ENCODE measurements around the gene DUS2.

The DUS2 gene

DNA sequence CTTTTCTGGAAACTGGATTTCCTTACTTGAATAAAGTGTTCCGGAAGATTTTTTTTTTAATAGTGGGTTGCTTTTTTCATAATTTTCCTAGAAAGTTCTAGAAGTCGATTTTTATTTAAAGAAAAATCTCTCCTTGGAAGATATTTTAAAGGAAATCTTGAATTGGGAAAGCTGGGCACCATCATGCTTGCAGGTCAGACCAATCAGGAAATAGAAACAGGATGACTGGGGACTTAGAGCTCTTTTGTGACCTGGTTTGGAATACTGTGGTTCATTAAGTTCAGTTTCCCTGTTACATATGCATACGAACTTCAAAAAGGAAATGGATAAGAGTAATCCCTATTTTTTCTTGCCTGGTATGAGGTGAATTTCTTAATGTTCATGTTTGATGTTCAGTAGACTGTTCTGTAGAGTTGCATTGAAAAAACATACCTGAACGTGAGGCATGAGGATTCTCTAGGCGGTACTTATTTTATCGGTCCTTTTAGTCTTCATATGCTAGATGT, 63.3 kb downstream of the DUS2 start:
- H3K4me3 ChIP-seq (ENCODE audit: low read depth, low read length) = peak overlapping the region; percentile 85
- in situ Hi-C loops (cut with HindIII; ENCODE audit: low sequenced_read_pairs) = no loop called here
- peak; percentile 57 for DNase-seq (ENCODE audit: low read depth, low spot score)
- TF ChIP-seq, protein P1, sequence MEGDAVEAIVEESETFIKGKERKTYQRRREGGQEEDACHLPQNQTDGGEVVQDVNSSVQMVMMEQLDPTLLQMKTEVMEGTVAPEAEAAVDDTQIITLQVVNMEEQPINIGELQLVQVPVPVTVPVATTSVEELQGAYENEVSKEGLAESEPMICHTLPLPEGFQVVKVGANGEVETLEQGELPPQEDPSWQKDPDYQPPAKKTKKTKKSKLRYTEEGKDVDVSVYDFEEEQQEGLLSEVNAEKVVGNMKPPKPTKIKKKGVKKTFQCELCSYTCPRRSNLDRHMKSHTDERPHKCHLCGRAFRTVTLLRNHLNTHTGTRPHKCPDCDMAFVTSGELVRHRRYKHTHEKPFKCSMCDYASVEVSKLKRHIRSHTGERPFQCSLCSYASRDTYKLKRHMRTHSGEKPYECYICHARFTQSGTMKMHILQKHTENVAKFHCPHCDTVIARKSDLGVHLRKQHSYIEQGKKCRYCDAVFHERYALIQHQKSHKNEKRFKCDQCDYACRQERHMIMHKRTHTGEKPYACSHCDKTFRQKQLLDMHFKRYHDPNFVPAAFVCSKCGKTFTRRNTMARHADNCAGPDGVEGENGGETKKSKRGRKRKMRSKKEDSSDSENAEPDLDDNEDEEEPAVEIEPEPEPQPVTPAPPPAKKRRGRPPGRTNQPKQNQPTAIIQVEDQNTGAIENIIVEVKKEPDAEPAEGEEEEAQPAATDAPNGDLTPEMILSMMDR (IDR thresholded peaks at IDR 0.05; ENCODE audit: low read depth, low read length) = no peak

DNA sequence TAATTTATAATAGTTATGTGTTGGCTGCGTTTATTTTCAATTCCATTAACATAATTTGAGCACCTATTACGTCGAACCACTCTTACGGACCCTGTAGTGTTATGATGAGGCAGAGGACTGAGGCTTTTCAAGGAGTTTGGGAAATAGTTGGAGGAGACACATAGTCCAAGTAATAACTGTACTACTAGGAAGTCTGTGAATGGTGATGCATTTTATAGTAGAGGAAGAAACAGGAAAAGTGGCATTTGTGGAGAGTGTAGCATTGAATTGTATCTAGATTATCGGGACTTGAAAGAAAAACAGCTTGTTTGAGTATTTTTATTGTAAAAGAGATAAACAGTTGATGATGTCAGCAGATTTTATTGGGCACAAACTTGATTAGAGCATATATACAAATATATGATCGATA, 63.8 kb downstream of the DUS2 start:
- in situ Hi-C loops (cut with HindIII; ENCODE audit: low sequenced_read_pairs) = no loop called here
- H3K4me3 ChIP-seq (ENCODE audit: low read depth, low read length) = peak overlapping the region; percentile 85
- TF ChIP-seq, protein P1 (IDR thresholded peaks at IDR 0.05; ENCODE audit: low read depth, low read length) = no peak
- peak; percentile 22 for DNase-seq (ENCODE audit: low read depth, low spot score)

DNA sequence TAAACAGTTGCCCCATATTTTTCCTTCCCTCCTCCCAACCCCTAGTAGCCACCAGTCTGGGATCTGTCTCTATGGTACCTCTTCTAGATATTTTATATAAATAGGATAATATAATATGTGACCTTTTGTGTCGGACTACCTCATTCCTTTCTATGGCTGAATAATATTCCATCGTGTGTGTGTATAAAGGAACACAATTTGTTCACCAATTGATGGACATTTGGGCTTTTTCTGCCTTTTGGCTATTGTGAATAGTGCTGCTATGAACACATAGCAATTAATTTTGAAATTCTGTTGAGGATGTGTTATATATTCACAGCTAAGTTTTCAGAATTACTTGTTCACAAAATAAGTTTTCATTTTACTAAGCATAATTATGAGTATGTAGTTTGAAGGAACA, 64.6 kb downstream of the DUS2 start:
- DNase-seq (ENCODE audit: low read depth, low spot score) = no peak
- no peak overlapping the region for H3K4me3 ChIP-seq (ENCODE audit: low read depth, low read length)
- TF ChIP-seq, protein P1 (IDR thresholded peaks at IDR 0.05; ENCODE audit: low read depth, low read length) = no peak
- in situ Hi-C loops (cut with HindIII; ENCODE audit: low sequenced_read_pairs) = no loop called here

DNA sequence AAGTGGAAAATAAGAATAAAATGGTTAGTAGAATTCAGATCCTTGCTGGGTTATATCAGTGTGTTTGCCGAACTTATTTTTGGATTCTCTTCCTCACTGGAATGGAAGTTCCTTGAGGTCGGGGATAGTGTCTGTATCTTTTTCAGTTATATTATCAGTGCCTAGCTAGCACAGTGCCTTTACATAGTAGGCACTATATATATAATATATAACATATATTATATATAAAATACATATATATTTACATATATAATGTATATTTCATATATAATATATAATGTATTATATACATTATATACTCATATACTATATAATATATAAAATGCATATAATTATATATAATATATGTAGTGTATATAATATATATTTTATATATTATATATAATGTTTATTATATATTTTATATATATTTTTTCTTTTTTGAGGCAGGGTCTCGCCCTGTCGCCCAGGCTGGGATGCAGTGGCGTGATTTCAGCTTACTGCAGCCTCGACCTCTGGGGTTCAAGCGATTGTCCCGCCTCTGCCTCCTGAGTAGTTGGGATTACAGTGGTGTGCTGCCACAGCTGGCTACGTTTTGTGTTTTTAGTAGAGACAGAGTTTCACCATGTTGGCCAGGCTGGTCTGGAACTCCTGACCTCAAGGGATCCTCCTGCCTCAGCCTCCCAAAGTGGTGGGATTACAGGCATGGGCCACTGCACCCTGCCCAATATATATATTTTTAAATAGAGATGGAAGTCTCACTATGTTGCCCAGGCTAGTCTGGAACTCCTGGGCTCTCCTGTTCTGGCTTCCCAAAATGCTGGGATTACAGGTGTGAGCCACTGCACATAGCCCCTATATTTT, 65.3 kb downstream of the DUS2 start:
- in situ Hi-C loops (cut with HindIII; ENCODE audit: low sequenced_read_pairs) = no loop called here
- no peak for DNase-seq (ENCODE audit: low read depth, low spot score)
- TF ChIP-seq, protein P1 (IDR thresholded peaks at IDR 0.05; ENCODE audit: low read depth, low read length) = no peak
- H3K4me3 ChIP-seq (ENCODE audit: low read depth, low read length) = no peak overlapping the region

DNA sequence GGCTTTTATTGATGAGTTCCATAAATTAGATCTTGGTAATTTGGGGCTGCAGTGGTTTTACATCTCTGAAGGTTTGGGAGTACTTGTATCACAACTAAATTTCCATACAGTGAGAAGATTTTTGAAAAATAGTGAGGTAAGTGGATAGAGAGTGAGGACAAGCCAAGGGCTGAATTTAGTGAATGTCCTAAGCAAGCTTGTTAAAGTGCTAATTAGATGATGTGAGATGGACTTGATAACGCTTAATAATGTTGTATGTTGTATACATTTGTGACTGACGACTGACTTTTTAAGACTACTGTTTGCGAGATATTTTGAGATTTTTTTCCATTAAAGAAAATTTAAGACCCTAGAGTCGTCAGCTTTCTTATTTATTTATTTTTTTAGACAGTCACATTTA, 66.0 kb downstream of the DUS2 start:
- in situ Hi-C loops (cut with HindIII; ENCODE audit: low sequenced_read_pairs) = no loop called here
- no peak for DNase-seq (ENCODE audit: low read depth, low spot score)
- TF ChIP-seq, protein P1 (IDR thresholded peaks at IDR 0.05; ENCODE audit: low read depth, low read length) = no peak
- no peak overlapping the region for H3K4me3 ChIP-seq (ENCODE audit: low read depth, low read length)

DNA sequence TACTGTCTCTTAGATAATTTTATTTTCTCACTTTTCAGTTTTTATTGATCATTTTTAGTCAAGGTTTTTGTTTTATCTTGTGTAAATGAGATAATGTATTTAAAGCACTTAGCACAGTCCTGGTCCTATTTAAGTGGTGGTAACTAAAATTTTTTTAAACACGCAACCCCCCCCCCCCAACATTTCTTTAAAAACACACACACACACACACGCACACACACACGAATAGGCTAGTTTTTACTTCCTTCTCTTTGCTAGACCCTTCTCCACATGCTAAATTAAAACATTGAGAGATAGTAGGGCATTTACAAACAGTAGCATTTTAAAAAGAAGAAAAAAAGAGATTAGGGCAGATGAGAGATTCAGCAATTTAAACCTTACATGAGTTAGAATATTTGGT, 67.0 kb downstream of the DUS2 start:
- in situ Hi-C loops (cut with HindIII; ENCODE audit: low sequenced_read_pairs) = no loop called here
- TF ChIP-seq, protein P1 (IDR thresholded peaks at IDR 0.05; ENCODE audit: low read depth, low read length) = no peak
- no peak overlapping the region for H3K4me3 ChIP-seq (ENCODE audit: low read depth, low read length)
- DNase-seq (ENCODE audit: low read depth, low spot score) = no peak

All from astrocyte of the spinal cord (primary cell).